Measurements from ENCODE around the gene PRR5. TPM values are rescaled to one million over a fixed set of nuclear protein-coding genes. Genes with fewer than 3 reads are reported as not detected.

PRR5 gene
- total RNA-seq, 2 experiments from 2014 or later, result 13.6 TPM

GRCh38 chr22:44707752-44708151, 5.7 kb downstream of the PRR5 start:
- DNase-seq, result no peak
- H3K27ac Mint-ChIP-seq, result no peak overlapping the region
- ATAC-seq, result peak; percentile 36
- ChIA-PET CTCF (interaction anchor here (0.6 to 1.3 kb wide), 3 partner anchors 21 to 1307 kb away, joined by 3 to 7 read pairs (median 4); no protein-coding TSS in a partner anchor), POLR2A (interaction anchor here (0.7 kb wide), 1 partner anchor 13 kb away, joined by 3 read pairs; no protein-coding TSS in a partner anchor)
- no peak overlapping the region for H3K4me3 Mint-ChIP-seq
- intact Hi-C loops (cut with DNase I, micrococcal nuclease), result no loop called here
- no peaks in the 10 kb centered on the region for H3K36me3 Mint-ChIP-seq (ENCODE audit: low read depth)
- peaks cover 15% of the 10 kb centered on the region for H3K4me1 Mint-ChIP-seq
- no peaks in the 10 kb centered on the region for H3K27me3 Mint-ChIP-seq
- H3K9me3 Mint-ChIP-seq (ENCODE audit: low read depth), result no peaks in the 10 kb centered on the region

- ATAC-seq (no peak), DNase-seq (no peak)
- H3K27ac Mint-ChIP-seq, result no peak overlapping the region
- no peak overlapping the region for H3K4me3 Mint-ChIP-seq
- ChIA-PET CTCF (no interaction called here), POLR2A (no interaction called here)
- no peaks in the 10 kb centered on the region for H3K27me3 Mint-ChIP-seq
- H3K4me1 Mint-ChIP-seq, result peaks cover 6% of the 10 kb centered on the region
- no peaks in the 10 kb centered on the region for H3K9me3 Mint-ChIP-seq (ENCODE audit: low read depth)
- H3K36me3 Mint-ChIP-seq (ENCODE audit: low read depth), result no peaks in the 10 kb centered on the region
- intact Hi-C loops (cut with DNase I, micrococcal nuclease), result no loop called here
Measured at GRCh38 chr22:44709881-44710392, 7.9 kb downstream of the PRR5 start.

DNA sequence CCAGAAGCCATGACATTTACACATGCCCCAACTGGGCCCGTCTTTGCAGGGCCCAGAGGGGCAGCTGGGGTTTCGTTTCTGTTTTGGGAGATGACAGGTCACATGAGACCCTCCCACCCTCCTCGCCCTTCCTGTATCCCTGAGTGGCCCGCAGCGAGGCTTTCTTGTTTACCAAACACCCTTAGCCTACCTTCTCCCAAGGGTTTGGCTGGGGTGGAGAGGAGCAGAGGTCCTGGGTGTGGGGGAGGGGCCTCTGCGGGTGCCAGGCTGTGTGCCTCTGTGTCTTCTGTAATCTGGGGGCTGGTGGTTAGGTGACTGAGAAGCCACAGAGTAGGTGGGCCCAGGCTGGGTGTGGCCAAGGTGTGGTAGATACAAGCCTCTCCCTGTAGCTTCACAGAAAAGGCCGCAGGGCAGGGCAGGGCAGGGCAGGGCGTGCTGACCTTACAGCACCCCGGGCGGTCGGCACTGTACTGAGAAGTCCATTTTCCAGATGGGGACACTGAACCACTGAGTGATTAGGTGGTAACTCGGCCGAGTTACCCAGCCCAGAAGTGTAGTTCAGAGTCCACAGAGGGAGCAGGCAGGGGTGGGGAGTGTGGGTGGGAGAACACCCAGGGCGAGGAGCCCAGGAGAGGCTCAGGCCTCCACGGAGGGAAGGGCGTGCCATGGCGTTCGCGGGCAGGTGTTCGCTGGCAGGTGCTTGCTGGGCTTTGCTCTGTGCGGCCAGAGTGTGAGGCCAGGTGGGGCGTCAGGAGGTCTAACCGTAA, 8.7 kb downstream of the PRR5 start:
- no peaks in the 10 kb centered on the region for H3K27me3 Mint-ChIP-seq
- H3K27ac Mint-ChIP-seq, result no peak overlapping the region
- H3K9me3 Mint-ChIP-seq (ENCODE audit: low read depth), result no peaks in the 10 kb centered on the region
- no peak overlapping the region for H3K4me3 Mint-ChIP-seq
- ChIA-PET CTCF (no interaction called here), POLR2A (no interaction called here)
- H3K4me1 Mint-ChIP-seq, result peaks cover 6% of the 10 kb centered on the region
- no peak for DNase-seq
- ATAC-seq, result peak; percentile 38
- intact Hi-C loops (cut with DNase I, micrococcal nuclease), result no loop called here
- no peaks in the 10 kb centered on the region for H3K36me3 Mint-ChIP-seq (ENCODE audit: low read depth)

DNA sequence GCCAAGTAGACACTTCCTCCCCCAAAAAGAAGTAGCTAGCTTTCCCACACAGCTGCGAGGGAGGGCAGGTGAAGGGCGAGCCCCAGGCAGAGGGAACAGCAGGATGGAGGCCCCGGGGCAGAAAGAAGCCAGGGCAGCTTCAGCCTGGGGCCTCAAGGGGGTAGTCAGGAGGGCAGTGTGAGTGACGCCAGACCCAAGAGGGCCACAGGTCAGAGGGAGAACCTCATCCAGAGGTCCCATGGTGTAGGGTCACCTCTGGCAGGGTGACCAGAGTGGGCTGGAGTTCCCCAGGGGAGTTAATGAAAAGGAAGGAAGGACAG, 9.2 kb downstream of the PRR5 start:
- Mint-ChIP-seq H3K9me3 (ENCODE audit: low read depth) (no peaks in the 10 kb centered on the region), H3K27me3 (no peaks in the 10 kb centered on the region), H3K27ac (no peak overlapping the region), H3K4me3 (no peak overlapping the region), H3K36me3 (ENCODE audit: low read depth) (no peaks in the 10 kb centered on the region), H3K4me1 (peaks cover 6% of the 10 kb centered on the region)
- DNase-seq (no peak), ATAC-seq (no peak)
- intact Hi-C loops (cut with DNase I, micrococcal nuclease), result no loop called here
- POLR2A ChIA-PET, result no interaction called here
- CTCF ChIA-PET, result no interaction called here

- POLR2A ChIA-PET, result no interaction called here
- ATAC-seq, result no peak
- Mint-ChIP-seq H3K36me3 (ENCODE audit: low read depth) (no peaks in the 10 kb centered on the region), H3K27ac (no peak overlapping the region), H3K4me1 (peaks cover 6% of the 10 kb centered on the region), H3K4me3 (no peak overlapping the region), H3K9me3 (ENCODE audit: low read depth) (no peaks in the 10 kb centered on the region), H3K27me3 (no peaks in the 10 kb centered on the region)
- DNase-seq, result no peak
- intact Hi-C loops (cut with DNase I, micrococcal nuclease), result no loop called here
- CTCF ChIA-PET, result interaction anchor here (0.6 to 0.7 kb wide), 3 partner anchors 14 to 769 kb away, joined by 3 to 4 read pairs (median 3); no protein-coding TSS in a partner anchor
Measured at GRCh38 chr22:44711690-44712555, 9.9 kb downstream of the PRR5 start.

GRCh38 chr22:44712962-44713361, 11.0 kb downstream of the PRR5 start:
- no peaks in the 10 kb centered on the region for H3K27me3 Mint-ChIP-seq
- H3K36me3 Mint-ChIP-seq (ENCODE audit: low read depth), result no peaks in the 10 kb centered on the region
- no peaks in the 10 kb centered on the region for H3K9me3 Mint-ChIP-seq (ENCODE audit: low read depth)
- CTCF ChIA-PET, result no interaction called here
- POLR2A ChIA-PET, result no interaction called here
- H3K27ac Mint-ChIP-seq, result no peak overlapping the region
- H3K4me1 Mint-ChIP-seq, result peaks cover 6% of the 10 kb centered on the region
- intact Hi-C loops (cut with DNase I, micrococcal nuclease), result no loop called here
- DNase-seq (no peak), ATAC-seq (no peak)
- no peak overlapping the region for H3K4me3 Mint-ChIP-seq

GRCh38 chr22:44714703-44715350, 12.8 kb downstream of the PRR5 start:
- peaks cover 8% of the 10 kb centered on the region for H3K4me1 Mint-ChIP-seq
- H3K27ac Mint-ChIP-seq, result no peak overlapping the region
- no peaks in the 10 kb centered on the region for H3K36me3 Mint-ChIP-seq (ENCODE audit: low read depth)
- intact Hi-C loops (cut with DNase I, micrococcal nuclease), result no loop called here
- H3K4me3 Mint-ChIP-seq, result no peak overlapping the region
- DNase-seq, result no peak
- H3K27me3 Mint-ChIP-seq, result no peaks in the 10 kb centered on the region
- ATAC-seq, result no peak
- no peaks in the 10 kb centered on the region for H3K9me3 Mint-ChIP-seq (ENCODE audit: low read depth)
- CTCF ChIA-PET, result no interaction called here
- POLR2A ChIA-PET, result no interaction called here

DNA sequence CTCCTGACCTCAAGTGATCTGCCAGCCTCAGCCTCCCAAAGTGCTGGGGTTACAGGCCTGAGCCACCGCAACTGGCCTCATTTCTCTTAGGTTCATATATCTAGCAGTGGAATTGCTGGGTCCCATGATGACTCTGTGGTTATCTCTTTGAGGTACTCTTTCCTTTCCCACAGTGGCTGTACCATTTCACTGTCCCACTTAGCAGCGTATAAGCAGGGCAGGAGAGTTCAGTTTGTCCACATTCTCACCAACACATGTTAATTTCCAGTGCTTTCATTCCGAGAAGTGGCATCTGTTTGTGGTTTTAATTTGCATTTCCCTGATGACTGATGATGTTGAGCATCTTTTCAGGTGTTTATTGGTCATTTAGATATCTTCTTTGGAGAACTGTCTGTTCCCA, 16.4 kb downstream of the PRR5 start:
- POLR2A ChIA-PET, result no interaction called here
- no peaks in the 10 kb centered on the region for H3K9me3 Mint-ChIP-seq (ENCODE audit: low read depth)
- DNase-seq (no peak), ATAC-seq (peak; percentile 74)
- no peak overlapping the region for H3K4me3 Mint-ChIP-seq
- no peak overlapping the region for H3K27ac Mint-ChIP-seq
- no peaks in the 10 kb centered on the region for H3K27me3 Mint-ChIP-seq
- H3K4me1 Mint-ChIP-seq, result peaks cover 4% of the 10 kb centered on the region
- H3K36me3 Mint-ChIP-seq (ENCODE audit: low read depth), result peaks cover 2% of the 10 kb centered on the region
- CTCF ChIA-PET, result interaction anchor here (0.7 to 1.0 kb wide), 3 partner anchors 39 to 1306 kb away, joined by 4 to 5 read pairs (median 4); no protein-coding TSS in a partner anchor
- intact Hi-C loops (cut with DNase I, micrococcal nuclease), result no loop called here

GRCh38 chr22:44719586-44720368, 17.8 kb downstream of the PRR5 start:
- no peak overlapping the region for H3K4me3 Mint-ChIP-seq
- H3K27ac Mint-ChIP-seq, result no peak overlapping the region
- H3K4me1 Mint-ChIP-seq, result peaks cover 4% of the 10 kb centered on the region
- intact Hi-C loops (cut with DNase I, micrococcal nuclease), result no loop called here
- ATAC-seq, result no peak
- H3K9me3 Mint-ChIP-seq (ENCODE audit: low read depth), result no peaks in the 10 kb centered on the region
- ChIA-PET POLR2A (interaction anchor here (0.6 kb wide), 1 partner anchor 12 kb away, joined by 3 read pairs; no protein-coding TSS in a partner anchor), CTCF (interaction anchor here (1.0 to 1.1 kb wide), 2 partner anchors 16 to 41 kb away, joined by 3 to 4 read pairs; no protein-coding TSS in a partner anchor)
- H3K36me3 Mint-ChIP-seq (ENCODE audit: low read depth), result peaks cover 2% of the 10 kb centered on the region
- DNase-seq, result no peak
- H3K27me3 Mint-ChIP-seq, result no peaks in the 10 kb centered on the region

- Mint-ChIP-seq H3K9me3 (ENCODE audit: low read depth) (no peaks in the 10 kb centered on the region), H3K4me1 (peaks cover 4% of the 10 kb centered on the region), H3K36me3 (ENCODE audit: low read depth) (peaks cover 2% of the 10 kb centered on the region), H3K4me3 (no peak overlapping the region), H3K27me3 (no peaks in the 10 kb centered on the region), H3K27ac (no peak overlapping the region)
- DNase-seq (no peak), ATAC-seq (no peak)
- intact Hi-C loops (cut with DNase I, micrococcal nuclease), result no loop called here
- CTCF ChIA-PET, result no interaction called here
- POLR2A ChIA-PET, result no interaction called here
Measured at GRCh38 chr22:44721213-44721612, 19.2 kb downstream of the PRR5 start.

GRCh38 chr22:44722611-44723010, 20.6 kb downstream of the PRR5 start:
- POLR2A ChIA-PET, result no interaction called here
- H3K4me1 Mint-ChIP-seq, result peaks cover 4% of the 10 kb centered on the region

More at GRCh38 chr22:44722611-44723010, 20.6 kb downstream of the PRR5 start:
- CTCF ChIA-PET, result interaction anchor here (0.9 to 1.1 kb wide), 3 partner anchors 13 to 33 kb away, joined by 3 to 4 read pairs (median 4); no protein-coding TSS in a partner anchor
- DNase-seq (no peak), ATAC-seq (no peak)
- intact Hi-C loops (cut with DNase I, micrococcal nuclease), result no loop called here
- H3K4me3 Mint-ChIP-seq, result no peak overlapping the region
- peaks cover 2% of the 10 kb centered on the region for H3K36me3 Mint-ChIP-seq (ENCODE audit: low read depth)
- no peaks in the 10 kb centered on the region for H3K27me3 Mint-ChIP-seq
- H3K27ac Mint-ChIP-seq, result no peak overlapping the region
- H3K9me3 Mint-ChIP-seq (ENCODE audit: low read depth), result no peaks in the 10 kb centered on the region
